BJ (cell line): ENCODE data around the gene SPSB2. TPM values are rescaled to one million over a fixed set of nuclear protein-coding genes. Genes with fewer than 3 reads are reported as not detected.
"Not testable (repeated sequence)": the region's sequence is repeated elsewhere in the genome, so short reads cannot be mapped to it uniquely, and the experiment has no call there.

ENCODE experiments used
- CTCF ChIA-PET: fragments of 350-600 bp; formaldehyde crosslinking; extraction: SDS; loops from one replicate; lab custom pipeline; 2021; ENCODE audit warnings: antibody characterized with exemption, inconsistent platforms; lab: Yijun Ruan, JAX
- POLR2A ChIA-PET: fragments of 300-600 bp; sonication (Branson Sonifier 250); formaldehyde crosslinking; extraction: SDS; loops from one replicate; lab custom pipeline; 2021; ENCODE audit warnings: antibody characterized with exemption; lab: Charles Lee
- DNase-seq: peaks from one replicate; pipeline ENCODE4 v3.0.0-alpha.2; 2011; ENCODE audit warnings: low read depth
- H3K27me3 ChIP-seq: 2 replicates; pipeline ENCODE4 v1.6.0; 2011; ENCODE audit warnings: low read length; ENCODE audit not compliant: control insufficient read depth, insufficient read depth
- H3K36me3 ChIP-seq: 2 replicates; pipeline ENCODE4 v1.5.1; 2011; ENCODE audit warnings: low read length; ENCODE audit not compliant: control insufficient read depth, insufficient read depth
- H3K4me3 ChIP-seq: 2 replicates; pipeline ENCODE4 v1.5.1; 2011; ENCODE audit warnings: low read depth, mild to moderate bottlenecking, control low read depth, low read length
- polyA plus RNA-seq: library from polyadenylated mRNA; depleted of rRNA; stranded (reverse); fragments of >200 nt; gene quantifications from 2 replicates; pipeline ENCODE4 v1.2.3, GENCODE V29; 2011
- TF ChIP-seq, protein P1 (sequence below): IDR thresholded peaks from 2 replicates; pipeline ENCODE4 v1.5.1; 2011; ENCODE audit warnings: low read depth, mild to moderate bottlenecking, control low read depth, inconsistent platforms, low read length, moderate library complexity; ENCODE audit not compliant: insufficient read depth

SPSB2 gene
- polyA plus RNA-seq, 1 experiment, result 7.3 TPM

- Histone ChIP-seq H3K4me3 (no peak overlapping the region), H3K36me3 (peaks cover 10% of the 10 kb centered on the region), H3K27me3 (no peaks in the 10 kb centered on the region)
- TF ChIP-seq, protein P1, sequence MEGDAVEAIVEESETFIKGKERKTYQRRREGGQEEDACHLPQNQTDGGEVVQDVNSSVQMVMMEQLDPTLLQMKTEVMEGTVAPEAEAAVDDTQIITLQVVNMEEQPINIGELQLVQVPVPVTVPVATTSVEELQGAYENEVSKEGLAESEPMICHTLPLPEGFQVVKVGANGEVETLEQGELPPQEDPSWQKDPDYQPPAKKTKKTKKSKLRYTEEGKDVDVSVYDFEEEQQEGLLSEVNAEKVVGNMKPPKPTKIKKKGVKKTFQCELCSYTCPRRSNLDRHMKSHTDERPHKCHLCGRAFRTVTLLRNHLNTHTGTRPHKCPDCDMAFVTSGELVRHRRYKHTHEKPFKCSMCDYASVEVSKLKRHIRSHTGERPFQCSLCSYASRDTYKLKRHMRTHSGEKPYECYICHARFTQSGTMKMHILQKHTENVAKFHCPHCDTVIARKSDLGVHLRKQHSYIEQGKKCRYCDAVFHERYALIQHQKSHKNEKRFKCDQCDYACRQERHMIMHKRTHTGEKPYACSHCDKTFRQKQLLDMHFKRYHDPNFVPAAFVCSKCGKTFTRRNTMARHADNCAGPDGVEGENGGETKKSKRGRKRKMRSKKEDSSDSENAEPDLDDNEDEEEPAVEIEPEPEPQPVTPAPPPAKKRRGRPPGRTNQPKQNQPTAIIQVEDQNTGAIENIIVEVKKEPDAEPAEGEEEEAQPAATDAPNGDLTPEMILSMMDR, result no peak
- no peak for DNase-seq
- ChIA-PET CTCF (interaction anchor here (0.6 to 6.1 kb wide), 4 partner anchors 12 to 255 kb away, joined by 3 to 41 read pairs (median 4); partner anchors contain the start of gene SPSB2), POLR2A (no interaction called here)
Observed at GRCh38 chr12:6884539-6884938, 11.4 kb upstream of the SPSB2 start.

DNA sequence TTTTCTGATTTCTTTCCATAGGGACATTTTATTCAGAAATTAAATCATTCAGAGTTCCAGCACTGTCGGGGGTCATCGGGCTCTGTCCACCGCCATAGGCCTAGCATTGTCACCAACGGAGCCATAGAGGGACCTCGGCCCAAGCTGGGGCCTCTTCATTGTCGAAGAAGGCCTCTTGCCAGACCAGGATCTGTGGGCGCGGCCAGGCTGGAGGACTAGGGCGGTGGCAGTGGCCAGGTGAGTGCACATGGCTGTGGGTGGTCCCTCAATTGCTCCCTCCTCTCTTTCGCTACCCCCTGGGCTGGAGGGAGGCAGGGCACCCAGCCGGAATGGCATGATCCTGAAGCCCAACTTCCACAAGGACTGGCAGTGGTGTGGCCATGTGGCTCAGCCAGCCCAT, 10.6 kb upstream of the SPSB2 start:
- ChIA-PET POLR2A (no interaction called here), CTCF (interaction anchor here (1.2 to 6.1 kb wide), 5 partner anchors 8 to 81 kb away, joined by 3 to 41 read pairs (median 6); partner anchors contain the start of genes LRRC23 and SPSB2)
- H3K4me3 ChIP-seq, result no peak overlapping the region

DNA sequence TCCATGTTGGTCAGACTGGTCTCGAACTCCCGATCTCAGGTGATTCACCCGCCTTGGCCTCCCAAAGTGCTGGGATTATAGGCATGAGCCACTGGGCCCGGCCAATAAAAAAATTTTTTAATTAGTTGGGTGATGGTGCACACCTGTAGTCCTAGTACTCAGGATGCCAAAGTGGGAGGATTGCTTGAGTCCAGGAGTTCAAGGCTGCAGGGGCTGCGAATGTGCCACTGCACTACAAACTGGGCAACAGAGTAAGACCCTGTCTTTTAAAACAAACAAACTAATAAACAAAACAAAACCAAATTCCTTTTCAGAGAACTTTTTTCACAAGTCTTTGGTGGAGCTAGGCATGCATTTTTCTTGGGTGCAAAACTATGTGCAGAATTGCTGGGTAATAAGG, 10.1 kb upstream of the SPSB2 start:
- CTCF ChIA-PET, result interaction anchor here (1.2 to 6.1 kb wide), 5 partner anchors 8 to 82 kb away, joined by 3 to 41 read pairs (median 6); partner anchors contain the start of genes LRRC23 and SPSB2
- H3K4me3 ChIP-seq, result no peak overlapping the region
- H3K36me3 ChIP-seq, result peaks cover 8% of the 10 kb centered on the region
- TF ChIP-seq, protein P1, result no peak
- DNase-seq, result no peak
- POLR2A ChIA-PET, result no interaction called here
- H3K27me3 ChIP-seq, result no peaks in the 10 kb centered on the region

More for the DNA sequence above, 10.6 kb upstream of the SPSB2 start:
- no peaks in the 10 kb centered on the region for H3K27me3 ChIP-seq
- no peak for DNase-seq
- TF ChIP-seq, protein P1, result no peak
- peaks cover 10% of the 10 kb centered on the region for H3K36me3 ChIP-seq

GRCh38 chr12:6879824-6880223, 6.7 kb upstream of the SPSB2 start:
- CTCF ChIA-PET, result interaction anchor here (0.8 to 6.1 kb wide), 2 partner anchors 7 to 12 kb away, joined by 4 to 41 read pairs; partner anchors contain the start of gene SPSB2

DNA sequence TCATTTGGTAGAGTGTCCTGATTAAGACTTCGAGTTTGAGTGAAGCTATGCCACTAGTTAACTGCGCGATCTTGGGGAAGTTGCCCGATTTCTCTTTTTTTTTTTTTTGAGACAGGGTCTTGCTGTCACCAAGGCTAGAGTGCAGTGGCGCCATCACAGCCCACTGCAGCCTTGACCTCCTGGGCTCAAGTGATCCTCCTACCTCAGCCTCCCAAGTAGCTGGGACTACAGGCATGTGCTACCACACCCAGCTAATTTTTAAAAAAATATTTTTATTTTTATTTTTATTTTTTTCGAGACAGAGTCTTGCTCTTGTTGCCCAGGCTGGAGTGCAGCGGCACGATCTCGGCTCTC, 889 bp upstream of the SPSB2 start:
- peaks cover 25% of the 10 kb centered on the region for H3K36me3 ChIP-seq
- CTCF ChIA-PET, result interaction anchor here (1.8 to 3.4 kb wide), 4 partner anchors 9 to 51 kb away, joined by 4 to 43 read pairs (median 42); partner anchors contain the start of gene P3H3
- POLR2A ChIA-PET, result not testable (repeated sequence)

More at GRCh38 chr12:6879824-6880223, 6.7 kb upstream of the SPSB2 start:
- POLR2A ChIA-PET, H3K4me3 ChIP-seq, DNase-seq, H3K27me3 ChIP-seq, H3K36me3 ChIP-seq: not testable (repeated sequence)

GRCh38 chr12:6872073-6873048, 742 bp downstream of the SPSB2 start:
- TF ChIP-seq, protein P1, result peak; percentile 99

More for the DNA sequence above, 889 bp upstream of the SPSB2 start:
- not testable (repeated sequence) for DNase-seq, H3K27me3 ChIP-seq
- peak overlapping the region; percentile 65 for H3K4me3 ChIP-seq

More at GRCh38 chr12:6872073-6873048, 742 bp downstream of the SPSB2 start:
- no peak for DNase-seq
- Histone ChIP-seq H3K36me3 (peaks cover 26% of the 10 kb centered on the region), H3K27me3 (no peaks in the 10 kb centered on the region), H3K4me3 (peak overlapping the region; percentile 65)
- ChIA-PET CTCF (interaction anchor here (0.6 to 9.7 kb wide), 42 partner anchors 9 to 644 kb away, joined by 3 to 112 read pairs (median 4); partner anchors contain the start of genes C12orf57, CDCA3, ENO2 and GNB3), POLR2A (interaction anchor here (0.7 to 3.7 kb wide), 6 partner anchors 19 to 66 kb away, joined by 4 to 19 read pairs (median 6); partner anchors contain the start of genes CDCA3 and USP5)
